ENCODE data around the gene OR2T33.

GRCh38 chr1:248239478-248239877 is 38.3 kb downstream of the OR2T33 start:
- TF ChIP-seq CTCF (IDR thresholded peaks at IDR 0.05) (no peak), POLR2A (IDR thresholded peaks at IDR 0.05) (no peak), POLR2AphosphoS5 (IDR thresholded peaks at IDR 0.05) (no peak)
